ENCODE data around the gene KRTAP1-3.

Gene KRTAP1-3

GRCh38 chr17:41012326-41013120 is 22.2 kb downstream of the KRTAP1-3 start:
- H3K27ac ChIP-seq = peak overlapping the region; percentile 68

GRCh38 chr17:41010441-41010840 is 24.2 kb downstream of the KRTAP1-3 start:
- H3K27ac ChIP-seq = no peak overlapping the region
- H3K9me3 ChIP-seq (ENCODE audit: severe bottlenecking) = no peaks in the 10 kb centered on the region
- no peaks in the 10 kb centered on the region for H3K36me3 ChIP-seq
- H3K27me3 ChIP-seq (ENCODE audit: insufficient read depth, low read depth, severe bottlenecking) = no peaks in the 10 kb centered on the region
- H3K4me3 ChIP-seq (ENCODE audit: low read depth, low read length) = no peak overlapping the region
- no peak for DNase-seq
- no peak for TF ChIP-seq CTCF (IDR thresholded peaks at IDR 0.05; ENCODE audit: low read depth, low read length)

More at GRCh38 chr17:41012326-41013120, 22.2 kb downstream of the KRTAP1-3 start:
- no peaks in the 10 kb centered on the region for H3K9me3 ChIP-seq (ENCODE audit: severe bottlenecking)
- H3K27me3 ChIP-seq (ENCODE audit: insufficient read depth, low read depth, severe bottlenecking) = no peaks in the 10 kb centered on the region
- no peak for TF ChIP-seq CTCF (IDR thresholded peaks at IDR 0.05; ENCODE audit: low read depth, low read length)
- no peaks in the 10 kb centered on the region for H3K36me3 ChIP-seq
- DNase-seq = peak; percentile 49
- H3K4me3 ChIP-seq (ENCODE audit: low read depth, low read length) = no peak overlapping the region

GRCh38 chr17:41009936-41010335 is 24.7 kb downstream of the KRTAP1-3 start:
- TF ChIP-seq CTCF (IDR thresholded peaks at IDR 0.05; ENCODE audit: low read depth, low read length) = no peak
- H3K27me3 ChIP-seq (ENCODE audit: insufficient read depth, low read depth, severe bottlenecking) = no peaks in the 10 kb centered on the region
- H3K27ac ChIP-seq = no peak overlapping the region

GRCh38 chr17:41009301-41009760 is 25.3 kb downstream of the KRTAP1-3 start:
- no peak for TF ChIP-seq CTCF (IDR thresholded peaks at IDR 0.05; ENCODE audit: low read depth, low read length)
- Histone ChIP-seq H3K4me3 (ENCODE audit: low read depth, low read length) (no peak overlapping the region), H3K27me3 (ENCODE audit: insufficient read depth, low read depth, severe bottlenecking) (no peaks in the 10 kb centered on the region), H3K36me3 (no peaks in the 10 kb centered on the region), H3K27ac (peak overlapping the region; percentile 51), H3K9me3 (ENCODE audit: severe bottlenecking) (no peaks in the 10 kb centered on the region)
- no peak for DNase-seq

More at GRCh38 chr17:41009936-41010335, 24.7 kb downstream of the KRTAP1-3 start:
- H3K9me3 ChIP-seq (ENCODE audit: severe bottlenecking) = no peaks in the 10 kb centered on the region
- no peaks in the 10 kb centered on the region for H3K36me3 ChIP-seq
- H3K4me3 ChIP-seq (ENCODE audit: low read depth, low read length) = no peak overlapping the region
- DNase-seq = no peak

- H3K27me3 ChIP-seq (ENCODE audit: insufficient read depth, low read depth, severe bottlenecking) = no peaks in the 10 kb centered on the region
- no peaks in the 10 kb centered on the region for H3K36me3 ChIP-seq
- H3K9me3 ChIP-seq (ENCODE audit: severe bottlenecking) = no peaks in the 10 kb centered on the region
- peak within 1 kb of the TSS; percentile 51 for H3K27ac ChIP-seq
- peak; percentile 35; the same call in 1 of the 2 replicates for TF ChIP-seq CTCF (IDR thresholded peaks at IDR 0.05; ENCODE audit: low read depth, low read length)
- no peak within 1 kb of the TSS for H3K4me3 ChIP-seq (ENCODE audit: low read depth, low read length)
- DNase-seq = peak; percentile 91
Measured at GRCh38 chr17:41008811-41009210, 25.9 kb downstream of the KRTAP1-3 start, which contains the start of gene KRTAP3-1. Gene KRTAP3-1 (minus strand): TSS chr17:41009128. CDS start chr17:41009074, 54 bp downstream.
